HG03175 (cell line): ENCODE measurements around the gene SORCS3.
A peak's percentile ranks its signal among the peaks of the same experiment; 100 is the strongest.

Source experiments
- ATAC-seq: cut with Tn5 transposase; IDR thresholded peaks from one replicate; pipeline ENCODE4 v1.9.1; 2021; ENCODE audit warnings: mild to moderate bottlenecking, moderate library complexity; ENCODE audit not compliant: unreplicated experiment

SORCS3 gene

DNA sequence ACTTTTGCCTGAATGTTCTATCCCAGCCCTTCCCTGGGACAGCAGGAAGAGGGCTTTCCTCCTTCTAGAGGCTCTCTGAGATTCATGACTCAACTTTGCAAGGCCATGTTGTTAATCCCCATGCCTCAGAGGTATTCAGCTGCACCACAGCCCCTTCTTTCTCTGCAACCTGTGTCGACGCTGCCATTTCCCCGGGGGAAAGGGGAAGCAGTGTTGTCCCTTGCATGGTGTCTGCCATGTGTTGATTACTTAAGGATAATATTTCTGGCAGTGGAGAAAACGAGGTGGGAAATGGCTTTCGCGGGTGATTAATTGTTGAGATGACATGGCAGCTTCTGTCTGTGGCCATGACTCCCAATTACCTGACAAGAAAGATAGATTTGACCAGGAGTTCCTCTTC lies 133.1 kb downstream of the SORCS3 start:
- ATAC-seq = no peak

DNA sequence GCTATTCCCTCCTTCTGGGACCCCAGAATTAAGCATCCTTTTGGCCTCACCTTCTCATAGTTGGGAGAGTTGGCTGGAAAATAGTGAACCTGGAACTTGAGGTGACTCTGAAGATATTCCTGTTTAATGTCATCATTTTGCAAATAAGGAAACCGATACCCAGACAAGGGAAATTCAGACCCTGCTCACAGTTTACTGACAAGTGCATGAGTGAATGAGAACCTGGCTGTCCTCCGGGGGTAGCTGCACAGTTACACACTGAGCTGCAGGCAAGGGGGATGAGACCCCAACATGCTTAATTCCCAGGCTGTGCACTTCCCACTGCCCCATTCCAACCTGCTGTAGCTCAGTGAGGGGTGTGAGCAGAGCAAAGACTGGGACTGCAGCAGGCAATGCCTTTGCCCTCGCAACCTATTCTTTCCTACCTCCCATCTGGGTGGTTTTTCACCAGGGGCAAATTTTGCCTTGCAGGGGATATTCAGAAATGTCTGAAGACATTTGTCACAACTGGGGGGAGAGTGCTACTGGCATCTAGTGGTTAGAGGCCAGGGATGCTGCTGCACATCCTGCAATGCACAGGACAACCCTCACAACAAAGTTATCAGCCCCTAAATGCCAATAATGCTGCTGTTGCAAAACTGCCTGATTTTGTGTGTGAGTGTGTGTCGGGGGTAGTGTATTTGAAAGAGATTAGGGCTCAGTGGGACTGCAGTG lies 136.2 kb downstream of the SORCS3 start:
- no peak for ATAC-seq

DNA sequence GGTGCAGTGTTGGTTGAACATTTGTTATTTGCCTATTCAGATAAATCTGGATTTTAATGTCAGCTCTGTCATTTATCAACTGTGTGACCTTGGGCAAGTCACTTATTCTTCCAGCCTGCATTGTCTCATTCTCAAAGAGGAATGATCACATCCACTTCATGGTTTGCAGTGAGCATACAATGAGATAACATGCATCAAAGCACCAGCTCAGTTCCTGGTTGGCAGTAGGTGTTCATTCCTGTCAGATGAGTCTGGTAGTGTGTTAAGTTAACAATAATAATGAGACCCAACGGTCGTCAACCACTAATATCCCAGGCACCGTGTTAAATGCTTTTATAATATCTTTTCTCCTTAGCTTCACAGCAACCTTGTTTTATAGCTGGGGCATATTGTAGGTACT lies 137.3 kb downstream of the SORCS3 start:
- no peak for ATAC-seq

DNA sequence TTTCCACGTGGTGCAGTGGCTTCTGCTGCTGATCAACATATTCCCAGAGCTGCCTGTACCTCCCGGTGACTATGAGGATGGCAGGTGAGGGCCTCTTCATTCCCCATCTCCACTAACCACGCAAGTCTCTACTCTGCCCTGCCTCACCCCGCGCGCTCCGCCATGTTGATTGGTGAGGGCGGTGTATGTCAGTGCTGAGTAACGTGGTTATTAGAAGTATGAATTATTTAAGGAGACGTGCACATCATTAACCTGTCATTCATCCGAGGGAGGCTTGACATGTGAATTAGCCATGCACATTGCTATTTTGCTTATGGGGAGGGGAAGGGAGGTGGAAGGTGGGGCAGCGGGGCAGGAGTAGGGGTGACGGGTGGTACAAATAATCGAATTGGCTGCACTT lies 138.6 kb downstream of the SORCS3 start:
- no peak for ATAC-seq

DNA sequence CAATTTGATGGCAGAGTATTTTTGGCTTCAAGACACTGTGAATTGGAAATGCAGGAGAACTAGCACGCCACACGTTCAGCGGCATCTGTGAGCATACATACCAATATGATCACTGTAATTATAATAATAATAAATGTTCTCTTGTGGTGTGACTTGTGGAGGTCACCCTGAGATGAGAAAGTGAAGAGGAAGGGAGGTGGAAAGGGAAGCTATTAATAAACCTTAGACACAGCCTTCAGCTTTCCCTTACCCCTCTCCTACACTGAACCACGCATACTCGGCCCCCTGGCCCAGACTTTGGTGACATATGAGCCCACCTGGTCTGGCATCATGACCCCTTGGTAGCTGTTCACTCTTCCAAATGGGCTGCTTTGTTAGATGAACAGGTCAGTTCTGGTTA lies 139.1 kb downstream of the SORCS3 start:
- no peak for ATAC-seq

DNA sequence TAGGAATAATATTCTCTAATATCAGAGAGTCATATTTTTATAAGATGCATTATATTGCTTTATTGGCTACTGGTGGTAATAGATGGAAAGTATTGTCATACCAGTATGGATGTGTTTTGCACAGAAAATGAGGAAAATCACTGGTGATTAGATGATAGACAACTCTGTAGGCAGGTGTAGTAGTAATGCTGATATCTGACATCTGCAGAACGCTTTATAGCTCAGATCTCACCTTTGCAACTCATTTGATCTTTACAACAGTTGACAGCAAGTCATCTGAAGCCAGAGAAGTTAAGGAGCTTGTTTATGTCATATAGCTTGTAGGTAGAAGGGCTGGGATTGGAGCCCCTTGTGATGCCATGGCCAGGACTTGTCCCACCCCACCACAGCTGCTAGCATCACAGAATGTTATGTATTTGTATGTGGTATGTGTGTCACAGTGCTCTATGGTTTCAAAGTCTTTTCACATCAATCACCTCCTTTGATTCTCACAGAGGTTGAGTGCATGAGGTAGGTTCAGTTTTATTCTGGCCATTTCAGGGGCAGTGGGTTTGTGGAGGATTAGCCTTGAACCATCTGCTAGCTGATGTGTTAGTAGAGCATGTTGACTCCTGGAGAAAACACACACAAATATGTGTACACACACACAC lies 140.0 kb downstream of the SORCS3 start:
- ATAC-seq = no peak

DNA sequence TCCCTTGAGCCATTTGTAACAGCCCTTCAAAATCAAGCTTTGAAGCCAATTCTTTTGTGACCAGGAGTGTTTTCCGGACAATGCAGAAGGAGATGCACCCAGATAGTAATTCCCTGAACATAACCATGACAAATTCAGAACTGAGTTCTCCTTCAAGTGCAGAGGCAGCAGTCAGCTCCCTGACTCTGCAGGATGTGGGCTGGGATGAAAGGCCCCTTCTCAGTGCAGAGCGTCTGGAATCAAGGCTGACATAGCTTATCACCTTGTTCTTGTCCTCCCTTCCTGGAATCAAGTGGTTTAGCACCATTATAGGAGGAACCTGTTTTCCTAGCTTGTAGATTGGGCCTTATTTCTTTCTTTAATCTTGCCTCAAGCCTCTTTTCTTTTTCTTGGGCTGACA lies 143.4 kb downstream of the SORCS3 start:
- no peak for ATAC-seq

DNA sequence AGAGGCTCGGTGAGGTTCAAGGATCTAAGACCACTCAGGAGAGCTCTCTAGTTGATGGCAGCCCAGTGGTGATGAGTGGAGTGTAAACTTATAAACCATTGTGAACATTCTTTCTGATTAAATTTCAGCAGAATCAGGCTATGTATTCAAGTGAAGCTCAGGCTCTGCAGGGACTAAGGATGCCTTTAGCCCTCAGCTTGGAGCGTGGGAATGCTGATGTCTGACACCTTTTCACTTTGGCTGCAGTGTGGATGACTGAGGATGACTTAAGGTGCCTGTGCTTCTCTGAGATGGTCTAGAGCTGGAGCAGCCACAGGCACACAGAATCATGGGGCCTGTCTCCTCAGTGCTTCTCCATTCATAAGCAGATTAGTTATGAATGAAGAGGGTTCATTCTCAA lies 150.4 kb downstream of the SORCS3 start:
- no peak for ATAC-seq

DNA sequence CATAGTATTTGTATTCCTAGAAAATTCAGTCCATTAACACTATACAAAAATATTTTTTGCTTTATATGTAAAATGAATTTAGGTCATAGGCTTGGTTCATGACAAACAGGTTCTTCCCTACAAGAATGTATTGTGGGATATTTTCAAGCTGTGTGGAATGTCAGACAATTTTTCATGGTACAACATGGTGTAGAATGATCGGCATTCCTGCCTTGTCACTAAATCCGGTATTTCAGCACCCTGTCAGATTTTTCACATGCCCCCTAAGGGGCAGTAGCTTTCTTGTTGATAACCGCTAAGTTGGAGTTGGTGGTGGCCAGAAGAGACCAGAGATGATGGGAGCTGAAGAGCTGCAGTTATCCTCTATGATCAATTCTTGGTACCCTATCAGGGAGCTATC lies 154.3 kb downstream of the SORCS3 start:
- ATAC-seq = no peak

DNA sequence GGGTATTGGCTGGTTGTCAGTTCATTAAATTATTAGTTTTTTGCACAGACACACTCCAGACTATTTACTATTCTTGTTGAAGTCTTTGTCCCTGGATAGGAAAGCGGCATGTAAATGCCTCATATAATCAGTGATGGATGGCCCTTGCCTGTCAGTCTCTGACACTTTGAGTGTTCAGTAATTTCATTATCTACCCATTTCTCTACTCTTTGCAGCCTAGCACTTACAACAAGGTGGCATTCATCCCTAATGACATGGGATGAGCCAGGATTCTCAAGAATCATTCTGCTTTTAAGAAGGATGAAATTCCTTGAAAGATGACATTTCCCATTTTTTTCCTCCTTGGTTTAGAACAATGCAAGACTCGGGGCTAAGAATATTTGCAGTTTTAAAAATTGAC lies 155.7 kb downstream of the SORCS3 start:
- ATAC-seq = no peak

DNA sequence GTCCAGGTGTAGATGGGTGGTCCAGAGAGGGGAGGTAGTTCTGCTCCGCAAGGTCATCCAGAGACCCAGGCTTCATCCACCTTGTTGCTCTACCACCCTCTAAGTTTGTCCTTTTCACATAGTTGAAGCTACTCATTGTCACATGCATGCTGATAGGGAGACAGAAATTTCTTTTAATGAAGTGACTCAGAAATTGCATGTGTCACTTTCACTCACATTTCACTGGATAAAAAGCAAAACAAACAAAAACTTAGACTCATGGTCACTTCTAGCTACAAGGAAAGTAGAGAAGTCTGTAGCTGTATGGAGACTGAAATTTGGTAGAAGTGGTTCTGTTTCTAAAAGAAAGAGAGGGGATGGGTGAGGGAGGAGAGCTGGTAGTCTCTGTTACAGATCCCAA lies 161.9 kb downstream of the SORCS3 start:
- no peak for ATAC-seq

DNA sequence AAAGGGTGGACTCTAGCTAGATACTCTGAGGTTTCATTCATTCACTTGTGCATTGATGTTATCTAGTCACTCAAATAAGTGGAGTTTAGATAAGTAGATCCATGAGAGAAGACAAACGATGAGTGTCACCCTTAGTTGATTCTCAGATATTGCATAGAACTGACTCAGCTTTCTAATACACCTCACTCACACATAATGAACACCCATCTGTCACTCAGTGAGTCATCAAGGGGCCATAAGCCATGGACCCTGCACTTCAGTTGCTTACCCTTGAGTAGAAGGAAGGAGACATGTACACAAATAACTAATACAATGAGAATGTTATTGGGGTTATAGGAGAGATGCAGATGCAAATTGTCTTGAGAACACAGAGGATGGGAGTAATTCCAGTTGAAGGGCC lies 163.8 kb downstream of the SORCS3 start:
- no peak for ATAC-seq

DNA sequence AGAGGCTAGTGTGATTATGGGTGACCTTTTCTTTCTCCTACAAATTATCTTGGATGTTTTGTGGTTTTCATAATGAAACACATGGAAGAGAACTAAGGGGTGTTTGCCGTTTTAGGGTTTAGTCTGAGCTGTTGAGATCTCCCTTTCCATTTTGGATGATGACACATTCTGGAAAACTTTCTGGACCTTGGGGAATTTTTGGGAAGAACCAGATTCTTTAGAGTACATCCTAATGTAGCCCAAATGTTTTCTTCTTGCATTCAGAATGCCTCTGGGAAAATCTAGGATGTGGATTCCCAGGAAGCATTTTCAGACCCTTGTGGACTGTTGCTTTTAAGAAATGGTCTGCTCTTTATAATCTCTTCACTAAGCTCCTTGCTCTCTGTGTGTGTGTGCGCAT lies 165.7 kb downstream of the SORCS3 start:
- ATAC-seq = no peak

DNA sequence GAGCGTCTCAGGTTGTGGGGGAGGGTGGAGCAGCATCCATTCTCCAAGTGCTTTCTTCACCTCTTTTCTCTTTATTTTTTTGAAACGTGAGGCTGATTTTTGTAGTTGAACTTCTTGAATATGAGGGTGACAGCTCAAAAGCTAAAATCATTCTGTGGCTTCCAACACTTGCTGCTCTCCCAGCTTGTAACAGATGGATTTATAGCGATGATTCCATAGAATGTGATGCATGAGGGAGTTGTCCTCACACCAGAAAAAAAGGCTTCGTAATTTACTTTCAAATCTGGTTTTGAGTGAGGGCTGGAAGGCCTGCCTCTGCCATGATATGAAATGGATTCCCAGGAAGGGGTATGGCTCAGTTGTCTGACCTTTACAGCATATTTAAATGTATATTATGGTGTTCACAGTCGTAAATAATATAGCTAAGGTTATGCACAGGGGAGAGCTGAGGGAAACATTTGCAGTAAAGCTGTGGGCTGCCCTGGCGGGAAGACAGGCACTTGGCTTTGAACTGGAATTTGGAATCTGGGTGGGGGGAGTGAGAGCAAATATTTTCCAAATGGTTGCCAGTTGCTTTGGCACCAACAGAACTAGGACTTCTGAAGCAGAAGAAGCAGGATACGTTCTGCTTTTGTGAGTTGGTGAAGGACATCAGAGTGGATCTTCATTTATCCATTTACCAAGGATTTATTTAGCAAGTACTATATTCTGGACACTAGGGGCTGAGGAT lies 166.7 kb downstream of the SORCS3 start:
- ATAC-seq = no peak

DNA sequence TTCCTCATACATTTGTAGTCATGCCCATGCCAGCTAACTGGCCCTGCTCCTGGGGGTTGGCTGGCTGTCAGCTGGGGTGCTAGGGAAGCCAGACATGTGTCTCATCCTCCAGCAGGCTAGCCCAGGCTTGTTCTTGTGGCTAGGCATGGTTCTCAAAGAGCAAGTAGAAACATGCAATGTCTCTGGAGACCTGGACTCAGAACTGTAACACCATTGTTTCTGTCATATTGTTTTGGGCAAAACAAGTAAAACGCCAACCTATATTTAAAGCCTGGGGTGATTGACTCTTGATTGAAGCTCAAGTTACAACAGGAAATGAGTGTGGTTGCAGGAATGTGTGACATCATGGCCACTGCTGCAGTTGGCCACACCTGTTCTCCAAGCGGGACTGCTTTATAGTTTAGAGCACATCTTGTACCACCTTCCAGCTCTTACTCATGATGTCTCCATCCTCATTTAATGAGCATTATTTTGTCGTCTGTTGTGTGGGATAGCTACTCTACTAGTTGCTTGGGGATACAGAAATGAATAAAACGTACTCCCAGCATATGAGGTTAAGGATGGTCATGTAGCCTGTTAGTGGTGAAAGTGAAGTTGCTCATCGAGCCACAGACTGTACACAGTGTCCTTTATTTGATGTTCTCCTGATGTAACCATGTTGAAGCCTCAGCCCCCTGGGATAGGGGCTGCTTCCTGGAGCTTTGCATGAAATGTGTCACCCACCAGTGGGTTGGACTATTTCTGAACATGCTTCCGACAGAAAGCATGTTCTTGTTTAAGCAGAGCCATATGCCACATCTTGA lies 168.4 kb downstream of the SORCS3 start:
- ATAC-seq = peak; percentile 70

DNA sequence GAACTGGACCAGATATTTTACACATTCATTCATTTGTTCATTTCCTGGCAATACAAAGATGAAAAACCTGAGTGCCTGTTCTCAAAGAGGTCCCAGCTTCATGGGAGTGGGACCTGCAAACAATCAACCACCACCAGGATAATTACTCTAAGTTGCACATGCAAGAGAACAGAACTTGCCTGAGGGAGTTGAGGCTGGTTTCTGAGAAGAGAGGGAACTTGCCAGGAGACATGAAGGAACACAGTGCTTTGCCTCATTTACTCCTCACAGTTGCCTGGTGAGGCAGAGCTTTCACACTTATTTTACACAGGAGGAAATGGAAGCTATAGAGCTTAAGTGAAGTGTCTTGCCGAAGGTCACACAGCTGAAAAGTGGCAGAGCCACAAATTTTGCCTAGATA lies 170.1 kb downstream of the SORCS3 start:
- ATAC-seq = no peak

DNA sequence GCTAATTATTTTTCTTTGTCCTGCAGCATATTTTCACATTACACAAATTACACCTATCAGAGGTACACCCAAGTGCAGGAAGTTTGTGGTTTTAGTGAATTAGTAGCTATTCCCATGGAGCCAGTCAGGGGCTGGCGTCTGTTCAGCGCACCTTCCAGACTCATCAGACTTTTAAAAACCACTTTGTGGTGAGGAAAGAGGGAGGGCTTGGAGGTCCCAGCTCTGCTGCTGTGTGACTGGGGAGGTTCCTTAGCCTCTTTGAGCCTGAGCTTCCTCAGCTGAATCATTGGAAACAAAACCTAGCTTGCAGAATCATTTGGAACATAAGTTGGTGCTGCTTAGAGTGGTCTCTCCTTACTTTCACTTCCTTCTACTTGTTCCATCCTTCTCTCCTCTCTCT lies 175.4 kb downstream of the SORCS3 start:
- ATAC-seq = no peak

DNA sequence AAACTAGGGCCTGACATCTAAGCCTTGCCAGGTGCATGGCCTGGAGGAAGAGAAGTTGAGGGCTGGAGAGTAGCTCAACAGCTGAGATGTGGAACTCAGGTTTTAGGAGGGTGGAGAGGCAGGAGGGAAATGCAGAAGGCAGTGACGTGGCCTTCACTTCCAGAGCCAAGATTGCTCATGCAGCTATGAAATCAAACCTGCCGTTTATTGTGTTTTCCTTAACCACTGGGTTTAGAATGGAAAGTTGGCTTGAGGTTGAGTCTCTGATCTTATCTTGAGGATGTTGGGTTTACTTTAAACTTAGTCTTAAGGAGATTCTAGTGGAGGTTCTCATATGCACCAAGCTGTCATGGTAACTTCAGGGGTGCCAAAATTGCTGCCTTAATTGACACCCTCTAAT lies 178.6 kb downstream of the SORCS3 start:
- no peak for ATAC-seq

DNA sequence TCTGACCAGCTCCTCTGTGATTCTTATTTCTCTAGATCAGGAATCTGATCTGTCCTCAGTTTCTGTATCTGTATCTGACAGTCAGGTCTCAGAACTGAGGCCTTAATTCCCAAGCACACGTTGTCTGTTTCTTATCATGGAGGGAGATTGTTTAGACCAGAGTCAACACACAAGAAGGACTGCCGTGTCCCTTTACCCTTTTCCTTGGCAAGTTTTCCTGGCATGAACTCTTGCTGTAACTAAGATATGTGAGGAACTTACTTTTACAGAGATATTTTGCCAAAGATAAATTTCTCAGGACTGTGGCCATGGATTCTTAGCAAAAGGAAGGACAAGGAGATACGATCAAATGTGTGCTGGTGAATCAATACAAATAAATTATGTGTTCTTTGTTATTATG lies 181.0 kb downstream of the SORCS3 start:
- no peak for ATAC-seq

DNA sequence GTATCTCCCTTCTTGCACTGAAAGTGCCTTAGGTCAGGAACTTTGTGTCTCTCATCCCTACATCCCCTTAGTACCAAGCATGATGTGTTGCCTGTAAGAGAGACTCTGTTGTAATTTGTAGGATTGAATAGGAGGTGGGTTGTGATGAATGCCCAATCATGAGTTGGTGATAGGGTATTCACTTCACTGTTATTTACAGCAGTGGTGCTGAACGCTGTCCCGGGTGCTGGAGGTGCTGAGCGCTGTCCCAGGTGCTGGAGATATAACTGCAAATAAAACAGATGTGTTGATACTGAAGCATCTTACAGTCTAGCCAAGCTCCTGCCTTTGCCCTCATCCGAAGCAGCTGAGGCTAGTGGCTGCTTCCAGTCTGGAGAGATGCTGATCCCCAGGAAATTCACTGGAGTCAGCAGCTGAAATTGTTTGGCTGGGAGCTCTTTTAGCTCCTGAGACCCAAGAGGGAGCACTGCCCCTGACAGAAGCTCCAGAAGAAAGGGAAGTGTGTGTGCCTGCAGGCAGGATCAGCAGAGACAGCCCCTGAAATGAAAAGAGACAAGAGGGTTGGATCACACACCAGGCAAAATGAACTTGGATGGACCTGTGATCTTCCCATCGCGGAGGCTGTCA lies 183.4 kb downstream of the SORCS3 start:
- no peak for ATAC-seq

DNA sequence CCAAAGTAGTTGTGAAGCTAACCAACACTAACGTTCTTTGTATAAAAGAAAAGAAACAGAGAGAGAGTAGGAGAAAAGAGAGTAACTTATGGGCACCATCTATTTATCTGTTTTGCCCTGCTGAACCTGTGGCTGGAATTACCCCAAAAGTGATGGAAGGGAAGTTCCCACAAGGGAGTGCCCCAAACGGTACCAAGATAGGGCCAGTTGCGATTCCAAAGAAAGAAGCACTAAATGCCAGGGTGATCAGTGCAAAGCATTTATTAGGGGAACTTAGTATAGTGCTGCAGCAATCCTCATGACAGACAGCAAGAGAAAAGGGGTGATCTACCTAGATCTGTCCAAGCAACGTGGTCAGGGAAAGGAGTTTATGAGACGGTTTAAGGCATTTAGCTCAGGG lies 190.2 kb downstream of the SORCS3 start:
- no peak for ATAC-seq
